HEK293T (cell line): ENCODE data around the gene WRAP73.

Source experiments
- ARNT ChIP-seq: fragments of 450-650 bp; IDR thresholded peaks from 2 replicates; pipeline ENCODE4 v1.6.1; 2017; ENCODE audit warnings: mild to moderate bottlenecking
- BHLHE40 ChIP-seq: fragments of 450-650 bp; IDR thresholded peaks from 2 replicates; pipeline ENCODE4 v1.6.1; 2016; ENCODE audit warnings: mild to moderate bottlenecking, moderate library complexity, borderline replicate concordance
- CTBP1 ChIP-seq: fragments of 450-650 bp; IDR thresholded peaks from 2 replicates; pipeline ENCODE4 v1.6.1; 2016; ENCODE audit warnings: borderline replicate concordance
- ELF4 ChIP-seq: fragments of 450-650 bp; IDR thresholded peaks from 2 replicates; pipeline ENCODE4 v1.6.1; 2017; ENCODE audit warnings: antibody characterized with exemption
- FOXA1 ChIP-seq: fragments of 450-650 bp; IDR thresholded peaks from 2 replicates; pipeline ENCODE4 v1.6.1; 2016; ENCODE audit warnings: mild to moderate bottlenecking
- FOXK2 ChIP-seq: fragments of 450-650 bp; IDR thresholded peaks from 2 replicates; pipeline ENCODE4 v1.6.1; 2016; ENCODE audit warnings: mild to moderate bottlenecking
- FOXM1 ChIP-seq: fragments of 450-650 bp; IDR thresholded peaks from 2 replicates; pipeline ENCODE4 v1.6.1; 2017; ENCODE audit warnings: mild to moderate bottlenecking, borderline replicate concordance
- L3MBTL2 ChIP-seq: fragments of 450-650 bp; conservative IDR thresholded peaks from 2 replicates; pipeline ENCODE4 v1.6.1; 2016; ENCODE audit warnings: mild to moderate bottlenecking
- NFRKB ChIP-seq: fragments of 450-650 bp; IDR thresholded peaks from 2 replicates; pipeline ENCODE4 v1.6.1; 2016; ENCODE audit warnings: mild to moderate bottlenecking, moderate library complexity
- SP1 ChIP-seq: fragments of 450-650 bp; IDR thresholded peaks from 2 replicates; pipeline ENCODE4 v1.6.1; 2017
- SUZ12 ChIP-seq: fragments of 450-650 bp; IDR thresholded peaks from 2 replicates; pipeline ENCODE4 v1.6.1; 2016; ENCODE audit warnings: mild to moderate bottlenecking
- TARDBP ChIP-seq: fragments of 450-650 bp; IDR thresholded peaks from 2 replicates; pipeline ENCODE4 v1.6.1; 2016
- ZNF384 ChIP-seq: fragments of 450-650 bp; IDR thresholded peaks from 2 replicates; pipeline ENCODE4 v1.6.1; 2016
- TF ChIP-seq, protein P1 (sequence below): fragments of 450-650 bp; IDR thresholded peaks from 2 replicates; pipeline ENCODE4 v1.6.1; 2016

DNA sequence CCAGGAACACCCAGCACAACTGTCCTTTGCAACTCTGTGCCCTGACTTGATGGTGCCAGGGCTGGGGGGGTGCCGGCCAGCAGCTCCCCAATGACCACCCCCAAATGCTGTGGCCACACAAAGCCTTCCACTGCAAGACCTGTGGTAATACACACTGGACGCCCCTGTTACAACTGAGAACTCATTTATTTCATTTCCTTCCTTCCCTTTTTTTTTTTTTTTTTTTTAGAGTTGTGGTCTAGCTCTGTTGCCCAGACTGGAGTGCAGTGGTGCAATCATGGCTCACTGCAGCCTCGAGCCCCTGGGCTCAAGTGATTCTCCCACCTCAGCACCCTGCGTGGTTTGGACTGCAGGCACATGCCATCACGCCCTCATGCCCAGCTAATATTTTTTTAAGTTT lies 27.6 kb upstream of the WRAP73 start:
- TF ChIP-seq SP1 (no peak), FOXM1 (no peak), BHLHE40 (no peak), NFRKB (no peak), SUZ12 (no peak), CTBP1 (no peak), FOXA1 (no peak), ZNF384 (no peak), ARNT (no peak), ELF4 (no peak), TARDBP (no peak), FOXK2 (no peak), L3MBTL2 (no peak)
- TF ChIP-seq, protein P1, sequence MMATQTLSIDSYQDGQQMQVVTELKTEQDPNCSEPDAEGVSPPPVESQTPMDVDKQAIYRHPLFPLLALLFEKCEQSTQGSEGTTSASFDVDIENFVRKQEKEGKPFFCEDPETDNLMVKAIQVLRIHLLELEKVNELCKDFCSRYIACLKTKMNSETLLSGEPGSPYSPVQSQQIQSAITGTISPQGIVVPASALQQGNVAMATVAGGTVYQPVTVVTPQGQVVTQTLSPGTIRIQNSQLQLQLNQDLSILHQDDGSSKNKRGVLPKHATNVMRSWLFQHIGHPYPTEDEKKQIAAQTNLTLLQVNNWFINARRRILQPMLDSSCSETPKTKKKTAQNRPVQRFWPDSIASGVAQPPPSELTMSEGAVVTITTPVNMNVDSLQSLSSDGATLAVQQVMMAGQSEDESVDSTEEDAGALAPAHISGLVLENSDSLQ, result no peak
